Fibroblast of lung (primary cell): ENCODE results near the gene FAM78B. TPM values are rescaled to one million over a fixed set of nuclear protein-coding genes. Genes with fewer than 3 reads are reported as not detected.

Experiments used
- DNase-seq, 2 donors: peaks; one replicate each; pipeline versions ENCODE4 v3.0.0 to v3.0.0-alpha.2; 2010; ENCODE audit warnings: low read depth in 2 of 2
- H2AFZ ChIP-seq: 2 replicates; pipeline ENCODE4 v1.5.1; 2012; ENCODE audit warnings: low read length, control low read depth, inconsistent platforms
- H3K27ac ChIP-seq: 2 replicates; pipeline ENCODE4 v1.5.1; 2011; ENCODE audit warnings: low read length, control low read depth; ENCODE audit not compliant: insufficient read depth
- H3K27me3 ChIP-seq: 2 replicates; pipeline ENCODE4 v1.5.1; 2011; ENCODE audit warnings: mild to moderate bottlenecking, low read length; ENCODE audit not compliant: control insufficient read depth, insufficient read depth
- H3K36me3 ChIP-seq: 2 replicates; pipeline ENCODE4 v1.5.1; 2011; ENCODE audit warnings: low read length; ENCODE audit not compliant: control insufficient read depth, insufficient read depth
- H3K4me1 ChIP-seq: 2 replicates; pipeline ENCODE4 v1.5.1; 2011; ENCODE audit warnings: low read length; ENCODE audit not compliant: control insufficient read depth, insufficient read depth; ENCODE audit errors: extremely low read depth
- H3K4me2 ChIP-seq: 2 replicates; pipeline ENCODE4 v1.5.1; 2011; ENCODE audit warnings: low read length, control low read depth; ENCODE audit not compliant: insufficient read depth; ENCODE audit errors: extremely low read depth
- H3K4me3 ChIP-seq, 4 experiments: fragments of 200-600 bp in 1 of 4; sonication (generic) in 1 of 4; replicated peaks in 1 of 4; 2 replicates each; pipeline ENCODE4 v1.5.1; 2011 to 2016; ENCODE audit warnings: low read length in 4 of 4, low read depth in 3 of 4, mild to moderate bottlenecking in 3 of 4, control low read depth in 2 of 4, inconsistent platforms in 1 of 4, mixed read lengths in 1 of 4; ENCODE audit not compliant: insufficient read depth in 1 of 4; ENCODE audit errors: control extremely low read depth in 1 of 4
- H3K79me2 ChIP-seq: 2 replicates; pipeline ENCODE4 v1.5.1; 2012; ENCODE audit warnings: mild to moderate bottlenecking, low read length, inconsistent platforms; ENCODE audit not compliant: control insufficient read depth, insufficient read depth
- H3K9ac ChIP-seq: 2 replicates; pipeline ENCODE4 v1.5.1; 2011; ENCODE audit warnings: mild to moderate bottlenecking, low read length, control low read depth; ENCODE audit not compliant: insufficient read depth
- H3K9me3 ChIP-seq: 2 replicates; pipeline ENCODE4 v1.5.1; 2012; ENCODE audit warnings: low read depth, low read length; ENCODE audit not compliant: control insufficient read depth, insufficient read depth
- H4K20me1 ChIP-seq: 2 replicates; pipeline ENCODE4 v1.5.1; 2011; ENCODE audit warnings: low read length; ENCODE audit not compliant: control insufficient read depth, insufficient read depth; ENCODE audit errors: extremely low read depth
- EZH2 ChIP-seq: IDR thresholded peaks from 2 replicates; pipeline ENCODE4 v1.5.1; 2012; ENCODE audit warnings: low read length, control low read depth, mild to moderate bottlenecking; ENCODE audit errors: missing control alignments
- polyA plus RNA-seq, 2 donors: library from polyadenylated mRNA; depleted of rRNA in 1 of 2; stranded (reverse) in 1 of 2; unstranded in 1 of 2; fragments of >200 nt; gene quantifications; 2 replicates each; pipeline ENCODE4 v1.2.1, GENCODE V29; 2011 to 2012; ENCODE audit warnings: missing spikeins in 1 of 2
- total RNA-seq: library from RNA; depleted of rRNA; stranded (reverse); fragments of >200 nt; gene quantifications from 2 replicates; pipeline ENCODE4 v1.2.1, GENCODE V29; 2014
- TF ChIP-seq, protein P1 (sequence below), 2 donors: IDR thresholded peaks in 1 of 2; conservative IDR thresholded peaks in 1 of 2; 1 replicate in 1 of 2; 2 replicates in 1 of 2; pipeline ENCODE4 v1.5.1; 2011 to 2012; ENCODE audit warnings: low read length in 2 of 2, control low read depth in 1 of 2, inconsistent platforms in 1 of 2, low read depth in 1 of 2, mild to moderate bottlenecking in 1 of 2

The FAM78B gene
- total and polyA plus RNA-seq, 2 donors (not counting 1 experiment from before 2014, with no cell fraction given): 0.15 to 0.33 TPM

DNA sequence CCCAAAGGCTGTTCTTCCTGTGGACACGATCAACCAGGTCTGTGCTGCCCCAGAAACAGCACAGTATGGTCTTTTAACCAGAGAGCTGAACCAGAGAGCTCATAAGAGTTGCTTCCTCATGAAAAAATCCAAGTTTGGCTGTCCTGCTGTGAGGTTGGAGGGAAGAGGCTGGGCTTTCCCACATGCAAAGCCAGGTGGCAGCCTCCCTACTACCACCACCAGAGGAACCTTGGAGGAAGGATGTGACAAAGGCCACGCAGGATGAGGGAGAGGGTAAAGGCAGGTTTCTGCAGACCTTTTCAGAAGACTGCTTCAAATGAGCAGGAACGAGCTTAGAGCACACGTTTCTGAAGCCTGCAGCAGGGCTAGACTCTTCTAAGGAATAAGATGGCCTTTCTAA lies 27.1 kb downstream of the FAM78B start:
- Histone ChIP-seq H3K4me3 (no peak overlapping the region), H3K9ac (no peak overlapping the region), H3K4me2 (no peak overlapping the region), H3K4me1 (no peaks in the 10 kb centered on the region), H3K9me3 (no peaks in the 10 kb centered on the region), H3K27ac (no peak overlapping the region), H2AFZ (no peak overlapping the region), H4K20me1 (no peaks in the 10 kb centered on the region), H3K79me2 (no peaks in the 10 kb centered on the region), H3K36me3 (no peaks in the 10 kb centered on the region), H3K27me3 (no peaks in the 10 kb centered on the region)
- TF ChIP-seq, protein P1, sequence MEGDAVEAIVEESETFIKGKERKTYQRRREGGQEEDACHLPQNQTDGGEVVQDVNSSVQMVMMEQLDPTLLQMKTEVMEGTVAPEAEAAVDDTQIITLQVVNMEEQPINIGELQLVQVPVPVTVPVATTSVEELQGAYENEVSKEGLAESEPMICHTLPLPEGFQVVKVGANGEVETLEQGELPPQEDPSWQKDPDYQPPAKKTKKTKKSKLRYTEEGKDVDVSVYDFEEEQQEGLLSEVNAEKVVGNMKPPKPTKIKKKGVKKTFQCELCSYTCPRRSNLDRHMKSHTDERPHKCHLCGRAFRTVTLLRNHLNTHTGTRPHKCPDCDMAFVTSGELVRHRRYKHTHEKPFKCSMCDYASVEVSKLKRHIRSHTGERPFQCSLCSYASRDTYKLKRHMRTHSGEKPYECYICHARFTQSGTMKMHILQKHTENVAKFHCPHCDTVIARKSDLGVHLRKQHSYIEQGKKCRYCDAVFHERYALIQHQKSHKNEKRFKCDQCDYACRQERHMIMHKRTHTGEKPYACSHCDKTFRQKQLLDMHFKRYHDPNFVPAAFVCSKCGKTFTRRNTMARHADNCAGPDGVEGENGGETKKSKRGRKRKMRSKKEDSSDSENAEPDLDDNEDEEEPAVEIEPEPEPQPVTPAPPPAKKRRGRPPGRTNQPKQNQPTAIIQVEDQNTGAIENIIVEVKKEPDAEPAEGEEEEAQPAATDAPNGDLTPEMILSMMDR (conservative IDR thresholded peaks at IDR 0.05 in 1 of 2, IDR thresholded peaks at IDR 0.05 in 1 of 2; ENCODE audit: low read depth in 1 of 2, low read length in 2 of 2): no peak
- TF ChIP-seq EZH2: no peak
- DNase-seq: no peak

DNA sequence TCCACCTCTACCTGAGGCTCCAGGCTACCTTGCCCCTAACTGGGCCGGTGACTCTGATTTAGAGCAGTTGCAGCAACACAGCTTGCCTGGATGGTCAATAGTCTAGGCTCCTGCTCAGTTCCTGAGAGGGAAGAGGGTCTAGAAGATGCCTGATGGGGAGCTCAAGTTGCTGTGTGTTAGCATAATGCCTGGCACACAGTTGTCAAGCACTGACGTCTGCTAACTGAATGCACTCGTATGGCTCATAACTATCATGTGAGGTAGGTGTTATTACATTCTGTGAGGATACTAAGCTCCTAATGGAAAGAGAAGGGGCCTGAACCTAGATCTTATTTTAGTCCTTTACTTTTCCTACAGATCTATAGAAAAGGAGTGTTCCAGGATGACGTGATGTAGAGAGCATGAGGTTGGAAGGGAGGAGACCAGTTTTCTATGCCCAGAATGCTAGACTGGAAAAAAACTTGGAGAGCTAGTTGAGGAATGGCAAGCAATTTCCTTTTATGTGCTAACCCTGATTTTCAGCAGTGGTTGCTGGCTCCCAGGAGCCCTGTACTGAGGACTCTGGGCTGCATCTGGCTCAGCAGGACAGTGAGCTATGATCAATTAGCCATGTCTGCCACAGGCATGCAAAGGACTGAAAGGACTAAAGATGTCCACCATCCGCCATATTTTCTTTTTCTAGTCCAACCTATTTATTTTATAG lies 30.0 kb downstream of the FAM78B start:
- no peak for TF ChIP-seq EZH2
- TF ChIP-seq, protein P1 (conservative IDR thresholded peaks at IDR 0.05 in 1 of 2, IDR thresholded peaks at IDR 0.05 in 1 of 2; ENCODE audit: low read depth in 1 of 2, low read length in 2 of 2): no peak
- DNase-seq: no peak
- H3K4me1 ChIP-seq: no peaks in the 10 kb centered on the region
- no peaks in the 10 kb centered on the region for H3K9me3 ChIP-seq
- H2AFZ ChIP-seq: no peak overlapping the region
- H3K27me3 ChIP-seq: no peaks in the 10 kb centered on the region
- H3K27ac ChIP-seq: no peak overlapping the region
- H3K36me3 ChIP-seq: no peaks in the 10 kb centered on the region
- no peak overlapping the region for H3K9ac ChIP-seq
- H3K4me3 ChIP-seq: no peak overlapping the region
- no peaks in the 10 kb centered on the region for H4K20me1 ChIP-seq
- no peak overlapping the region for H3K4me2 ChIP-seq
- no peaks in the 10 kb centered on the region for H3K79me2 ChIP-seq

DNA sequence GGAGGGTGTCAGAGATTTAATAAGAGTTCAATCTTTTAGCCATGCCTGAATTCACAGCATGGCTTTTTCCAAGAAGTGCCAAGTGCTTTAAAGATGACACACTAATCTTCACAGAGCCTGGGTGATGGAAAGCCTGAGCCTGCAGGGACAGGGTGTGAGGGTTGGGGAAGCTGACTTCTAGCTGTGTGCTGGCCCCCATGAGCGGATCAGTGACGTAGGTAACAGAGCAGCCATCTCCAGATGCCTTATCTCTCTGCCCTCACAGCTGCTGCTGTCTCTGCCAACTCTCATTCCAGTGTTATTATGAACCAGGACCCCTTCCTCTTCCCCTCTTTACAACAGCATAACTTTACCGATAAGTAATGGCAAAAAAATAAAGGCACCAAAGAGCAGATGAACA lies 30.6 kb downstream of the FAM78B start:
- DNase-seq: peak in 1 of 2 donors; percentile 68
- no peaks in the 10 kb centered on the region for H3K9me3 ChIP-seq
- H3K4me1 ChIP-seq: no peaks in the 10 kb centered on the region
- no peak overlapping the region for H3K4me2 ChIP-seq
- TF ChIP-seq, protein P1 (conservative IDR thresholded peaks at IDR 0.05 in 1 of 2, IDR thresholded peaks at IDR 0.05 in 1 of 2; ENCODE audit: low read depth in 1 of 2, low read length in 2 of 2): no peak
- TF ChIP-seq EZH2: no peak
- no peak overlapping the region for H3K4me3 ChIP-seq
- no peak overlapping the region for H2AFZ ChIP-seq
- H3K36me3 ChIP-seq: no peaks in the 10 kb centered on the region
- no peak overlapping the region for H3K27ac ChIP-seq
- no peak overlapping the region for H3K9ac ChIP-seq
- no peaks in the 10 kb centered on the region for H3K27me3 ChIP-seq
- no peaks in the 10 kb centered on the region for H4K20me1 ChIP-seq
- no peaks in the 10 kb centered on the region for H3K79me2 ChIP-seq
